ENCODE measurements around the gene KCTD10.

DNA sequence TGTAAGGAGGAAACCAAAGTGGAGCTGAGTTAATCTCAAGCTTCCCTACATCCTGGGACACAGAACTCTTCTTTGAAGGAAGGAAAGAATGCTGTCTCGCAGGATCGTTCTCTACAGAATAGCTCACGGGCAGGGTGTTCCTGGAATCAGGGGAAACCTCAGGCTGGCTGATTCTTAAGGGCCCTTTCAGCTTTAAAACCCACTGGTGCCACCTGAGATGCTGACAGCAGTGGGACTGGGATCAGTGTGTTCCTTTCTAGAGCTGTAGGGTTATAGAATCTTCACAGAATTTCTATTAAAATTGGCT lies 48.1 kb upstream of the KCTD10 start:
- no peak for TF ChIP-seq CTCF (conservative IDR thresholded peaks at IDR 0.05)
- TF ChIP-seq ZFX (IDR thresholded peaks at IDR 0.05): no peak
